ENCODE data around the gene EXOSC7.

DNA sequence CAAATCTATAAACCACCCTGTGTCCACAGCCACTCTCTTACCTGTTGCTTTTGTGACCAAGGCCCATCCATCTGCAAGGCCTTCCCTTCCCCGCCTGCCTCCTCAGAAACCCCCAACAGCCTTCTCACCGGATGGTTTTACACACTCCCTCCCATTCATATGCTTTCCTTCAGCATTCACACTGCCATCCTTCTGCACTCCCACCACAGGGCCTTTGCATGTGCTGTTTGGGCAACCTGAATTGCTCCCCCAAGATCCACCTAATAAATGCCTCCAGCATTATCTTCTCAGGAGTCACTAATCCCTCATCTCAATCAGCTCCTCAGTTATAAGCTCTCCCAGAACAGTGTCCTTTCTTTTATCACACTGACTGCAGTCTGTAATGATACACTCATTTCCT lies 56.1 kb downstream of the EXOSC7 start:
- TF ChIP-seq, protein P1, sequence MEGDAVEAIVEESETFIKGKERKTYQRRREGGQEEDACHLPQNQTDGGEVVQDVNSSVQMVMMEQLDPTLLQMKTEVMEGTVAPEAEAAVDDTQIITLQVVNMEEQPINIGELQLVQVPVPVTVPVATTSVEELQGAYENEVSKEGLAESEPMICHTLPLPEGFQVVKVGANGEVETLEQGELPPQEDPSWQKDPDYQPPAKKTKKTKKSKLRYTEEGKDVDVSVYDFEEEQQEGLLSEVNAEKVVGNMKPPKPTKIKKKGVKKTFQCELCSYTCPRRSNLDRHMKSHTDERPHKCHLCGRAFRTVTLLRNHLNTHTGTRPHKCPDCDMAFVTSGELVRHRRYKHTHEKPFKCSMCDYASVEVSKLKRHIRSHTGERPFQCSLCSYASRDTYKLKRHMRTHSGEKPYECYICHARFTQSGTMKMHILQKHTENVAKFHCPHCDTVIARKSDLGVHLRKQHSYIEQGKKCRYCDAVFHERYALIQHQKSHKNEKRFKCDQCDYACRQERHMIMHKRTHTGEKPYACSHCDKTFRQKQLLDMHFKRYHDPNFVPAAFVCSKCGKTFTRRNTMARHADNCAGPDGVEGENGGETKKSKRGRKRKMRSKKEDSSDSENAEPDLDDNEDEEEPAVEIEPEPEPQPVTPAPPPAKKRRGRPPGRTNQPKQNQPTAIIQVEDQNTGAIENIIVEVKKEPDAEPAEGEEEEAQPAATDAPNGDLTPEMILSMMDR (IDR thresholded peaks at IDR 0.05): no peak
- TF ChIP-seq EP300 (IDR thresholded peaks at IDR 0.05) (no peak), POLR2AphosphoS5 (IDR thresholded peaks at IDR 0.05) (no peak), POLR2A (IDR thresholded peaks at IDR 0.05) (no peak)
